K562 (cell line): ENCODE data around the gene LST1. TPM values are rescaled to one million over a fixed set of nuclear protein-coding genes. Genes with fewer than 3 reads are reported as not detected.
A peak's percentile ranks its signal among the peaks of the same experiment; 100 is the strongest.

Source experiments
- CCNT2 ChIP-seq: IDR thresholded peaks from 2 replicates; pipeline ENCODE4 v1.6.1; 2011; ENCODE audit warnings: borderline replicate concordance, low read depth, mild to moderate bottlenecking, moderate library complexity, mixed read lengths, low read length; ENCODE audit not compliant: insufficient read length; ENCODE audit errors: extremely low read depth
- ETV1 ChIP-seq: fragments of 450-650 bp; conservative IDR thresholded peaks from 2 replicates; pipeline ENCODE4 v1.6.1; 2016; ENCODE audit warnings: missing genetic modification characterization, control low read depth, low read depth, missing compliant biosample characterization
- JUND ChIP-seq, 2 experiments: IDR thresholded peaks; 2 replicates in 1 of 2; 3 replicates in 1 of 2; pipeline ENCODE4 v1.6.1; 2011; ENCODE audit warnings: borderline replicate concordance in 2 of 2, low read depth in 2 of 2, low read length in 2 of 2, improper control_type of control experiment in 1 of 2, missing biosample characterization in 1 of 2, missing genetic modification characterization in 1 of 2, missing genetic modification reagents in 1 of 2
- NCOA4 ChIP-seq: fragments of 450-650 bp; IDR thresholded peaks from 2 replicates; pipeline ENCODE4 v1.6.1; 2018; ENCODE audit warnings: mild to moderate bottlenecking; ENCODE audit not compliant: partially characterized antibody
- NCOA6 ChIP-seq: fragments of 450-650 bp; IDR thresholded peaks from 2 replicates; pipeline ENCODE4 v1.6.1; 2017; ENCODE audit warnings: mild to moderate bottlenecking
- POU5F1 ChIP-seq: fragments of 150-350 bp; IDR thresholded peaks from 2 replicates; pipeline ENCODE4 v1.6.1; 2014; ENCODE audit warnings: borderline replicate concordance, low read length, low read depth, mild to moderate bottlenecking; ENCODE audit not compliant: partially characterized antibody
- TRIM24 ChIP-seq, 2 experiments: fragments of 450-650 bp; IDR thresholded peaks; 2 replicates each; pipeline ENCODE4 v1.6.1; 2016
- TRIM25 ChIP-seq: fragments of 450-650 bp; IDR thresholded peaks from 2 replicates; pipeline ENCODE4 v1.7.0; 2016; ENCODE audit warnings: borderline replicate concordance
- U2AF1 ChIP-seq: fragments of 200-400 bp; formaldehyde crosslinking; optimal IDR thresholded peaks from 2 replicates; pipeline ENCODE3; 2017; ENCODE audit warnings: mild to moderate bottlenecking, low read depth, low read length, moderate library complexity
- YBX1 ChIP-seq: fragments of 450-650 bp; IDR thresholded peaks from 2 replicates; pipeline ENCODE4 v1.7.1; 2016; ENCODE audit warnings: mild to moderate bottlenecking
- ZBTB17 ChIP-seq: fragments of 450-650 bp; formaldehyde crosslinking; IDR thresholded peaks from 2 replicates; pipeline ENCODE4 v1.4.0; 2020; ENCODE audit warnings: mild to moderate bottlenecking
- ZFP36 ChIP-seq: fragments of 150-350 bp; IDR thresholded peaks from 2 replicates; pipeline ENCODE4 v1.6.1; 2018; ENCODE audit warnings: low read length, low read depth; ENCODE audit not compliant: partially characterized antibody
- ZNF444 ChIP-seq: fragments of 250-450 bp; sonication (Bioruptor Pico); IDR thresholded peaks from 2 replicates; pipeline ENCODE4 v1.4.0; 2020; ENCODE audit warnings: mild to moderate bottlenecking, moderate library complexity
- ZNF79 ChIP-seq: fragments of 250-450 bp; sonication (Bioruptor Pico); IDR thresholded peaks from 2 replicates; pipeline ENCODE4 v1.4.0; 2020; ENCODE audit warnings: low read depth, mild to moderate bottlenecking, moderate library complexity
- ZSCAN29 ChIP-seq: fragments of 450-650 bp; IDR thresholded peaks from 2 replicates; pipeline ENCODE4 v1.6.1; 2017
- polyA plus RNA-seq, 8 experiments: library from polyadenylated mRNA; depleted of rRNA in 4 of 8; stranded (reverse) in 5 of 8; unstranded in 3 of 8; fragments of >200 nt; fragmentation: Nextera tagmentation in 2 of 8; fragmentation: Illumina TruSeq in 1 of 8; extraction: Ambion mirVana in 2 of 8; extraction: Trizol in 1 of 8; gene quantifications; 2 replicates each; pipeline versions ENCODE4 v1.2.1 to v1.2.3, GENCODE V29; 2011 to 2014; ENCODE audit warnings: inconsistent platforms in 1 of 8, missing spikeins in 1 of 8
- total RNA-seq, 7 experiments: library from RNA; depleted of rRNA in 6 of 7; stranded (reverse); fragments of >200 nt in 6 of 7; fragmentation: Illumina TruSeq in 2 of 7; extraction: Trizol in 2 of 7; gene quantifications; 2 replicates each; pipeline versions ENCODE4 v1.2.1 to v1.2.3, GENCODE V29; 2011 to 2021; ENCODE audit warnings: low replicate concordance in 1 of 7
- TF ChIP-seq, protein P1 (sequence below): fragments of 200-800 bp; sonication (Bioruptor generic); IDR thresholded peaks from 2 replicates; pipeline ENCODE4 v1.6.1; 2017; ENCODE audit warnings: missing genetic modification characterization, missing compliant biosample characterization
- TF ChIP-seq, protein P2 (sequence below), 3 experiments: IDR thresholded peaks in 2 of 3; conservative IDR thresholded peaks in 1 of 3; 2 replicates each; pipeline ENCODE4 v1.5.1; 2011 to 2012; ENCODE audit warnings: low read length in 3 of 3, mild to moderate bottlenecking in 3 of 3, control low read depth in 2 of 3, improper control_type of control experiment in 1 of 3, inconsistent platforms in 1 of 3, low read depth in 1 of 3, mixed read lengths in 1 of 3, moderate library complexity in 1 of 3; ENCODE audit not compliant: insufficient read depth in 2 of 3
- TF ChIP-seq, protein P3 (sequence below): fragments of 150-350 bp; IDR thresholded peaks from 2 replicates; pipeline ENCODE4 v1.6.1; 2014; ENCODE audit warnings: low read depth, mild to moderate bottlenecking, low read length, borderline replicate concordance

Gene LST1
- total and polyA plus RNA-seq, 9 of the 15 experiments (the other 6 are each of a cell fraction or from before 2014, with no cell fraction given): 0.82 to 7.8 (median 1.7) TPM

- no peak for TF ChIP-seq NCOA4
- peak; percentile 94 for TF ChIP-seq ETV1 (tag)
- TF ChIP-seq, protein P1, sequence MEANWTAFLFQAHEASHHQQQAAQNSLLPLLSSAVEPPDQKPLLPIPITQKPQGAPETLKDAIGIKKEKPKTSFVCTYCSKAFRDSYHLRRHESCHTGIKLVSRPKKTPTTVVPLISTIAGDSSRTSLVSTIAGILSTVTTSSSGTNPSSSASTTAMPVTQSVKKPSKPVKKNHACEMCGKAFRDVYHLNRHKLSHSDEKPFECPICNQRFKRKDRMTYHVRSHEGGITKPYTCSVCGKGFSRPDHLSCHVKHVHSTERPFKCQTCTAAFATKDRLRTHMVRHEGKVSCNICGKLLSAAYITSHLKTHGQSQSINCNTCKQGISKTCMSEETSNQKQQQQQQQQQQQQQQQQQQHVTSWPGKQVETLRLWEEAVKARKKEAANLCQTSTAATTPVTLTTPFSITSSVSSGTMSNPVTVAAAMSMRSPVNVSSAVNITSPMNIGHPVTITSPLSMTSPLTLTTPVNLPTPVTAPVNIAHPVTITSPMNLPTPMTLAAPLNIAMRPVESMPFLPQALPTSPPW: peak; percentile 79
- no peak for TF ChIP-seq ZNF444 (CRISPR knock-in tag)
- TF ChIP-seq CCNT2: peak; percentile 23
- no peak for TF ChIP-seq YBX1
- TF ChIP-seq, protein P2, sequence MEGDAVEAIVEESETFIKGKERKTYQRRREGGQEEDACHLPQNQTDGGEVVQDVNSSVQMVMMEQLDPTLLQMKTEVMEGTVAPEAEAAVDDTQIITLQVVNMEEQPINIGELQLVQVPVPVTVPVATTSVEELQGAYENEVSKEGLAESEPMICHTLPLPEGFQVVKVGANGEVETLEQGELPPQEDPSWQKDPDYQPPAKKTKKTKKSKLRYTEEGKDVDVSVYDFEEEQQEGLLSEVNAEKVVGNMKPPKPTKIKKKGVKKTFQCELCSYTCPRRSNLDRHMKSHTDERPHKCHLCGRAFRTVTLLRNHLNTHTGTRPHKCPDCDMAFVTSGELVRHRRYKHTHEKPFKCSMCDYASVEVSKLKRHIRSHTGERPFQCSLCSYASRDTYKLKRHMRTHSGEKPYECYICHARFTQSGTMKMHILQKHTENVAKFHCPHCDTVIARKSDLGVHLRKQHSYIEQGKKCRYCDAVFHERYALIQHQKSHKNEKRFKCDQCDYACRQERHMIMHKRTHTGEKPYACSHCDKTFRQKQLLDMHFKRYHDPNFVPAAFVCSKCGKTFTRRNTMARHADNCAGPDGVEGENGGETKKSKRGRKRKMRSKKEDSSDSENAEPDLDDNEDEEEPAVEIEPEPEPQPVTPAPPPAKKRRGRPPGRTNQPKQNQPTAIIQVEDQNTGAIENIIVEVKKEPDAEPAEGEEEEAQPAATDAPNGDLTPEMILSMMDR (IDR thresholded peaks at IDR 0.05 in 2 of 3, conservative IDR thresholded peaks at IDR 0.05 in 1 of 3; ENCODE audit: insufficient read depth in 2 of 3, low read depth in 1 of 3, low read length in 3 of 3): peak in 2 of 3 experiments; percentile 23 to 34; a peak in 2 of 6 replicates
- no peak for TF ChIP-seq ZSCAN29
- 0 out of 4 replicates have a peak, but pooled peaks have one; percentile 21 to 42 for TF ChIP-seq TRIM24 (IDR thresholded peaks at IDR 0.05)
- TF ChIP-seq, protein P3, sequence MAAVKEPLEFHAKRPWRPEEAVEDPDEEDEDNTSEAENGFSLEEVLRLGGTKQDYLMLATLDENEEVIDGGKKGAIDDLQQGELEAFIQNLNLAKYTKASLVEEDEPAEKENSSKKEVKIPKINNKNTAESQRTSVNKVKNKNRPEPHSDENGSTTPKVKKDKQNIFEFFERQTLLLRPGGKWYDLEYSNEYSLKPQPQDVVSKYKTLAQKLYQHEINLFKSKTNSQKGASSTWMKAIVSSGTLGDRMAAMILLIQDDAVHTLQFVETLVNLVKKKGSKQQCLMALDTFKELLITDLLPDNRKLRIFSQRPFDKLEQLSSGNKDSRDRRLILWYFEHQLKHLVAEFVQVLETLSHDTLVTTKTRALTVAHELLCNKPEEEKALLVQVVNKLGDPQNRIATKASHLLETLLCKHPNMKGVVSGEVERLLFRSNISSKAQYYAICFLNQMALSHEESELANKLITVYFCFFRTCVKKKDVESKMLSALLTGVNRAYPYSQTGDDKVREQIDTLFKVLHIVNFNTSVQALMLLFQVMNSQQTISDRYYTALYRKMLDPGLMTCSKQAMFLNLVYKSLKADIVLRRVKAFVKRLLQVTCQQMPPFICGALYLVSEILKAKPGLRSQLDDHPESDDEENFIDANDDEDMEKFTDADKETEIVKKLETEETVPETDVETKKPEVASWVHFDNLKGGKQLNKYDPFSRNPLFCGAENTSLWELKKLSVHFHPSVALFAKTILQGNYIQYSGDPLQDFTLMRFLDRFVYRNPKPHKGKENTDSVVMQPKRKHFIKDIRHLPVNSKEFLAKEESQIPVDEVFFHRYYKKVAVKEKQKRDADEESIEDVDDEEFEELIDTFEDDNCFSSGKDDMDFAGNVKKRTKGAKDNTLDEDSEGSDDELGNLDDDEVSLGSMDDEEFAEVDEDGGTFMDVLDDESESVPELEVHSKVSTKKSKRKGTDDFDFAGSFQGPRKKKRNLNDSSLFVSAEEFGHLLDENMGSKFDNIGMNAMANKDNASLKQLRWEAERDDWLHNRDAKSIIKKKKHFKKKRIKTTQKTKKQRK: no peak
- no peak for TF ChIP-seq ZFP36
- TF ChIP-seq ZBTB17: no peak
- no peak for TF ChIP-seq POU5F1
- peak; percentile 88 for TF ChIP-seq JUND (IDR thresholded peaks at IDR 0.05; ENCODE audit: borderline replicate concordance, low read depth, low read length)
- TF ChIP-seq JUND (tag; IDR thresholded peaks at IDR 0.05; ENCODE audit: borderline replicate concordance, low read depth, low read length): peak; percentile 61; the same call in 1 of the 3 replicates
- TF ChIP-seq ZNF79 (CRISPR knock-in tag): peak; percentile 10; the same call in 1 of the 2 replicates
- TF ChIP-seq TRIM25: no peak
- no peak for TF ChIP-seq U2AF1
- TF ChIP-seq NCOA6: peak; percentile 32; the same call in 1 of the 2 replicates
These were observed 25.9 kb upstream of the LST1 start (continued) for GRCh38 chr6:31559958-31560696.
